ENCODE measurements around the gene LRIG3.

Gene LRIG3

GRCh38 chr12:58932806-58933681 lies 12.7 kb upstream of the LRIG3 start:
- DNase-seq (ENCODE audit: low read depth), result no peak

GRCh38 chr12:58931518-58931917 lies 11.2 kb upstream of the LRIG3 start:
- DNase-seq (ENCODE audit: low read depth), result no peak

DNA sequence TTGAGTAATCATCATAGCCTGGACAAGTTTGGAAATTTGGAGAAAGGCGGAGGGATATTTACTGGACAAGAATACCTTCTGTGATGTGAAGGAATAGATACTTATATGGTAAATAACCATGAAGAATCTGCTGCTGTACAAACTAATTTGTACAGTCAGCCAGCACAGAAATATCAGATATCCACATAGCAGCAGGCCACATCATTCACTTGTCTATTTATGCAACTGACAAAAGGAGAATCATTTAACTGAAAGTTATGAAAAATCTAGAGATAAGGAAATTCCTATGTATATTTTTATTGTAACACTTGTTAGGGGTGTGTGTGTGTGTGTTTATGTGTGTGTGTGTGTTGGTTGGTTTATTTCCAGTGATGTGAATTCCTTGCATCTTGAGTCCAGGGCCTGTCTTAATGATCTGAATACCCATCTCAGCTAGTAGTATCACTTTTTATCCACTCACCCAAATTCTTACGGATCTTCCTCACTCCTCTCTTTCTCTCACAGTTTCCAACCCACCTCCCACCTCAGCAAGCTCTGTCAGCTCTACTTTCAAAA lies 10.5 kb upstream of the LRIG3 start:
- no peak for DNase-seq (ENCODE audit: low read depth)

- no peak for DNase-seq (ENCODE audit: low read depth)
Measured at GRCh38 chr12:58927120-58927519, 6.8 kb upstream of the LRIG3 start.

DNA sequence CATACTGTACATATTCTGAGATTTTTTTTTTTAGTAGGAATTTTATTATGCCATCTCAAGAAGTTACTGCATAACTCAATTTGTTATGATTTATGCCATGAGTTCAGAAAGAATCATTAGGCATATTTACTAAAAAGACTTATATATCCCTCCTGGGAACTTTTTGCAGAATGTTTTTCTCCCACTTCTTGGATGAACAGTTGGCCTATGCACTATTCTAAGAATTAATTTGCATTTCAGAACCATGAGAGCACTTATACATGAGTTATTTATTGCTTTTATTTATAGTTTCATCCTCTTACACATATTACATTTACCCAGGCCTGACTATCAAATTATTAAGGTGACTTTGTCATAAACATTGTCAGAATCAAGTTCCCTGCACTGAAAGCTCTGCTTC lies 6.3 kb upstream of the LRIG3 start:
- DNase-seq (ENCODE audit: low read depth), result no peak

DNA sequence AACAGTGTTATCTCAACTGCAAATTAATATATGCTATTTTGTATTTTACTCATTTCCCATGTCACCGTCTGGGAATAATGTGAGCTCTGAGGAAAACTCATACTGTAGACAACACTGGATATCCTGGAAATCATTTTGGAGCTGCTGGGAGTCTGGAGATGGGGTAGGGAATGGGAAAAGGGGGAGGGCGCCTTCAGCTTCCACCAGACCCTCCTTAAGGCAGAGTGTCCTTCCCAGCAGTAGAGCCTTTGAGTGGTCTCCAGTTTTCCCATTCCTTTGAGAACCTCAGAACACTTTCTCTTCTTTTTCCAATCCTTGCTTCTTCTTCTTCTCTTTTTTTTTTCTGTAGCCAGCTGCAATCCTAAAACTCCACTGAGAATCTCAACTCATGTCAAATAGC lies 5.4 kb upstream of the LRIG3 start:
- DNase-seq (ENCODE audit: low read depth), result no peak

GRCh38 chr12:58925111-58925611 lies 4.9 kb upstream of the LRIG3 start:
- no peak for DNase-seq (ENCODE audit: low read depth)

DNA sequence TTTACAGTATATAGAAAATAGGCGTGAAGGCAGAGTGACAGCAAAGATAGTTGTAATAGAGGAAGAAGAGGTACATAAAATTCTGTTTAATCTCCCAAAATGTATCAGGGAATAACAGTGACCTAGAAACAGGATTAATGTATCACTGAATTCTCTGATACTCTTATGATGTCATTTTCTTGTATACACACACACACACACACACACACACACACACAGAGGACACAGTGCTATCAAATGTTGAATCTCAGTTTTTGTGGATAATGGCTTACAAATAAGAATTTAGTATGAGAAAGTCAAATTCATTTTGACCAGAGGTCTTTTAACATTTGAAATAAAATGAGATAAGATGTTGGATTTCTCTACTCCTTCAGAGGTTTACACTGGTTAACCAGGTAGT lies 4.3 kb upstream of the LRIG3 start:
- DNase-seq (ENCODE audit: low read depth), result no peak

GRCh38 chr12:58923781-58924180 lies 3.5 kb upstream of the LRIG3 start:
- DNase-seq (ENCODE audit: low read depth), result no peak

DNA sequence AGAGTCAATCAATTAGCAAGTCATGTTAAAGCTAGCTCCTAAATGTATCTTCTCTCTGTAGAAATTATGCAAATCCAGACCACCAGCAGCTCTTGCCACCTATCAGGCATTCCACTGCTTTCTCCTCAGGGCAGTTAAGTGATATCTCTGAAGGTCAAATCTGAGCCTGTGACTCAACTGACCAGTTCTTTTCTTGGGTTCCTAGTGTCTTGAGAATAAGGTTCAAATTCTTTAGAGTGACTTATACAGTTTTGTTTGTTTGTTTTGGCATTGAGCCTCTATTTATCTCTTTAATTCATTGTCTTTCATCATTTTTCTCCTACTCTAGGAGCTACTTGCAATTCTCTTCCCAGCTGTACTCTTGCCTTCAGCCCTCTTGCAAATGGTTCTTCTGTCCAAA lies 2.5 kb upstream of the LRIG3 start:
- no peak for DNase-seq (ENCODE audit: low read depth)

- DNase-seq (ENCODE audit: low read depth), result no peak
Measured at GRCh38 chr12:58920961-58921861, 907 bp upstream of the LRIG3 start.

- DNase-seq (ENCODE audit: low read depth), result no peak
Measured at GRCh38 chr12:58919231-58920101, 838 bp downstream of the LRIG3 start.

GRCh38 chr12:58918469-58918844 lies 1.8 kb downstream of the LRIG3 start:
- no peak for DNase-seq (ENCODE audit: low read depth)

DNA sequence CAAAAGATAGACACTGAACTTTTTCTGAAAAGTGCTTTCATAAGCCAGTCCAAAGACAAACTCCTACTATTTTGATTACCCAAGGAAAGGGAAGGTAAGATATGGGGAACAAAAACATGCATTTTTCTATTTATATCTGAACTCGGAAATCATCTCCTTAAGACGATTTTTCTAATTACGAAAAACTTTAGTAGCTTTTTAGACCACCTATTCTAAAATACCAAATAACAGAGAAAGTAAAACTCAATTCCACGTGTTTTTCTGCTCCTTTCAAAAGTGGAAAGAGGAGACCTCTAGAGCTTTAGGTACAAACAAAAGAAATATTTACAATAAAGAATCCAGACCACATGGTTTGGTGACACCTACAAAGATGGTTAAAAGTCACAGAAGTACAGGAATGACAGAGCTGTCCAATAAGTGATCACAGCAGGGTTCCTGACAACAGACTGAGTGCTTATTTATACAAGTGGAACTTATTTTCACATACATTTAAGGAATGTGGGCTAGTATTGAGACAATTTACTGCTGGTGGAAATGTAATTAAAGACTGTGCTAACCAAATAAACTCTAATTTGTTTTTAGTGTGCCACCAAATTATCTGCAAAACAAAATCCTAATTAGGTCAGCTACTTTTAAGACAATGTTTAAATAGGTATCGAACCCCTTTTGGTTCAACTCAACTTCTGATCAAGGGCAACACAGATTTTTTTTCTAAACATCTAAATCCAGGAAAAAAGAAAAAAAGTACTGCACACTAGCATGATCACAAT lies 2.4 kb downstream of the LRIG3 start:
- no peak for DNase-seq (ENCODE audit: low read depth)

DNA sequence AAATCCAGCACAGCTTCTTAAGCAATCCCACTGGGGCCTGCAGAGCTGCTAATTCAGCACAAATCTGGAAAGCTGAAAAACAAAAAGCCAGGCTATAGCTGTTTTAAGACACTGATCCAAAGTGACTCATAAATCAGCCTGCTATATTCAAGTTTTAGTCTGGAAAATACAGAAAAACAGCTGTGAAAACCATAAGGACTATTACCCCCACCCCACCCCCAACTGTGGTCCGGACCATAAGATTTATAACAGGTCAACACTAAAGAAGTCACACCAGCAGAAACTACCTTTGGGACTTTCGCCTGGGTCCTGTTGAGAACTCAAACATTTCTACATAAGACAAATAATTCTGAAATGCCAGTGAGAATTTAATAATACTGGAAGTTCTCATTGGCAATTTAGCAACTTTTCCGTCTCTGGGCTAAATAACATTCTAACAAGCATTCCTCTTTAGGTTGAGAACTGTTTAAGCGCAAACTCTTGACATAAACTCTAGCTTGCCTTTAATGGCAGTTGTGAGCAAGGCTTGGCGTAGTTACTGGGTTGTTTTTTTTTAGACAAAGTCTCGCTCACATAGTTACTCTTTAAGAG lies 3.3 kb downstream of the LRIG3 start:
- DNase-seq (ENCODE audit: low read depth), result no peak

- no peak for DNase-seq (ENCODE audit: low read depth)
Measured at GRCh38 chr12:58916161-58916621, 4.1 kb downstream of the LRIG3 start.

- no peak for DNase-seq (ENCODE audit: low read depth)
Measured at GRCh38 chr12:58915634-58916033, 4.7 kb downstream of the LRIG3 start.

DNA sequence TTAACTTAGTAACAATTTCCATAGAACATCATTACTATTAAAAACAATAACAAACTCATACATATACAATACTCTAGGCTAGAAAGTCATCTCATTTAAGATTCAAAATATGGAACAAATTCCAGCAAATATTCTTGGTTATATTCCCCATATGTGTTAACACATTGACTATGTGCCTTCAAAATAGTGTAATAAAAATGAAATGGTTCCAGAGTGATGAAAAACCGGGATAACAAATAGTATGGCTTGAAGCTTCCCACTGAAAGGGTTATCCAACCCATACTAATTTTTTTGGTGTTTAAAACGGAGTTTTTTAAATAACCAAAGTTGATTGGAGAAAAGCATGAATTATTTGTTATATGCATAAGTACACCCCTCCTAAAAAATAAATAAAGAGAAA lies 5.3 kb downstream of the LRIG3 start:
- DNase-seq (ENCODE audit: low read depth), result no peak

GRCh38 chr12:58914457-58914856 lies 5.8 kb downstream of the LRIG3 start:
- DNase-seq (ENCODE audit: low read depth), result no peak

DNA sequence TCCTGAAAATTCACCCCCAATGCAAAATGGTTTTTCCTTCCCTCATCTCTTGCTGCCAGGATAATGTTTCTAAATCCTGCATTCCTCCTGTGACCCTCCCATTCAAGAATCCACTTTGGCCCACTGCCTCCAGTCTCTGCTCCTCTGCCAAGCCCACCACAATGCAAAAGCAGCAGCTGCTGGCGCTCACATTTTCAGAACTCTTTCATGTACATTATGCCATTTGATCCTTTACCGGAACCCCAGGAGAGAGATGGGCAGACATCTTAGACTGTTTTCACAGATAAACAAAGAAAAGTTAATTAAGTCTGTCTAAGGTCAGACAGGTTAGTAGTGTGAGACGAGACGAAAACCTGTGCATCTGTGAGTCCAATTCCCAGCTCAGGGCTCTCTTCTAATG lies 12.9 kb downstream of the LRIG3 start:
- DNase-seq (ENCODE audit: low read depth), result no peak
